NCI-H2107 treated with DMSO at 0.1 percent for 48 hours (cell line): Measurements from ENCODE around the gene CD53.
"Not testable (repeated sequence)": the region's sequence is repeated elsewhere in the genome, so short reads cannot be mapped to it uniquely, and the experiment has no call there.

Experiments
- DNase-seq: peaks from one replicate; lab custom pipeline; 2025; ENCODE audit not compliant: unreplicated experiment; lab: John Stamatoyannopoulos, UW

The CD53 gene

GRCh38 chr1:110872745-110873720, at the start of gene CD53:
TSS of gene CD53 (plus strand) at chr1:110873148. CDS start at chr1:110891409, 18,261 bp downstream.
- no peak for DNase-seq

- no peak for DNase-seq
Measured at GRCh38 chr1:110824192-110824591, 48.8 kb upstream of the CD53 start.

GRCh38 chr1:110829955-110830553, 42.9 kb upstream of the CD53 start:
- peak; percentile 45 for DNase-seq

GRCh38 chr1:110833779-110834178, 39.2 kb upstream of the CD53 start:
- DNase-seq: not testable (repeated sequence)

GRCh38 chr1:110846861-110847260, 26.1 kb upstream of the CD53 start:
- DNase-seq: no peak

- DNase-seq: no peak
Measured at GRCh38 chr1:110850145-110850544, 22.8 kb upstream of the CD53 start.

- DNase-seq: no peak
Measured at GRCh38 chr1:110850627-110851026, 22.3 kb upstream of the CD53 start.

- no peak for DNase-seq
Measured at GRCh38 chr1:110853135-110853534, 19.8 kb upstream of the CD53 start.

- DNase-seq: no peak
Measured at GRCh38 chr1:110856410-110856809, 16.5 kb upstream of the CD53 start.

GRCh38 chr1:110857964-110858948, 14.7 kb upstream of the CD53 start:
- no peak for DNase-seq

GRCh38 chr1:110859062-110859461, 13.9 kb upstream of the CD53 start:
- DNase-seq: no peak

- DNase-seq: no peak
Measured at GRCh38 chr1:110860174-110860573, 12.8 kb upstream of the CD53 start.

- DNase-seq: not testable (repeated sequence)
Measured at GRCh38 chr1:110860620-110861019, 12.3 kb upstream of the CD53 start.

- DNase-seq: not testable (repeated sequence)
Measured at GRCh38 chr1:110861942-110862341, 11.0 kb upstream of the CD53 start.

- DNase-seq: no peak
Measured at GRCh38 chr1:110864287-110864686, 8.7 kb upstream of the CD53 start.

- no peak for DNase-seq
Measured at GRCh38 chr1:110870721-110871388, 2.1 kb upstream of the CD53 start.

- DNase-seq: no peak
Measured at GRCh38 chr1:110872366-110872744, 593 bp upstream of the CD53 start.

GRCh38 chr1:110873856-110874255, 908 bp downstream of the CD53 start:
- no peak for DNase-seq

GRCh38 chr1:110874324-110875215, 1.6 kb downstream of the CD53 start:
- no peak for DNase-seq
